ENCODE measurements around the gene CACNA2D1.

The CACNA2D1 gene

GRCh38 chr7:82202107-82202506 lies 241.5 kb downstream of the CACNA2D1 start:
- no peak for TF ChIP-seq CSRNP3 (CRISPR knock-in tag; IDR thresholded peaks at IDR 0.05)
- TF ChIP-seq TOX (CRISPR knock-in tag; IDR thresholded peaks at IDR 0.05; ENCODE audit: borderline replicate concordance): no peak
- no peak for TF ChIP-seq RARB (CRISPR knock-in tag; IDR thresholded peaks at IDR 0.05)
- TF ChIP-seq ZFP30 (CRISPR knock-in tag; IDR thresholded peaks at IDR 0.05): no peak
- no peak for TF ChIP-seq ISL1 (CRISPR knock-in tag; IDR thresholded peaks at IDR 0.05)
- TF ChIP-seq CSDC2 (CRISPR knock-in tag; IDR thresholded peaks at IDR 0.05): no peak
- TF ChIP-seq ESRRG (CRISPR knock-in tag; IDR thresholded peaks at IDR 0.05): no peak
- TF ChIP-seq GLIS3 (CRISPR knock-in tag; IDR thresholded peaks at IDR 0.05): no peak
- no peak for TF ChIP-seq ZNF8 (CRISPR knock-in tag; IDR thresholded peaks at IDR 0.05)
- no peak for TF ChIP-seq TSHZ2 (CRISPR knock-in tag; IDR thresholded peaks at IDR 0.05)
- TF ChIP-seq ZC3H10 (CRISPR knock-in tag; IDR thresholded peaks at IDR 0.05): no peak
- no peak for TF ChIP-seq BACH2 (CRISPR knock-in tag; IDR thresholded peaks at IDR 0.05; ENCODE audit: borderline replicate concordance)
- TF ChIP-seq OSR1 (CRISPR knock-in tag; IDR thresholded peaks at IDR 0.05): no peak
- TF ChIP-seq ZNF565 (CRISPR knock-in tag; conservative IDR thresholded peaks at IDR 0.05; ENCODE audit: low read depth): no peak
- TF ChIP-seq POU6F1 (CRISPR knock-in tag; IDR thresholded peaks at IDR 0.05; ENCODE audit: borderline replicate concordance, low read depth): no peak
- no peak for TF ChIP-seq ZNF70 (CRISPR knock-in tag; IDR thresholded peaks at IDR 0.05)
- TF ChIP-seq CREB5 (CRISPR knock-in tag; IDR thresholded peaks at IDR 0.05; ENCODE audit: low read depth): no peak
- no peak for TF ChIP-seq TCF4 (CRISPR knock-in tag; IDR thresholded peaks at IDR 0.05; ENCODE audit: borderline replicate concordance)
- no peak for TF ChIP-seq ARNTL (CRISPR knock-in tag; IDR thresholded peaks at IDR 0.05; ENCODE audit: borderline replicate concordance, low read depth)
- no peak for ATAC-seq

- TF ChIP-seq RARB (CRISPR knock-in tag; IDR thresholded peaks at IDR 0.05): no peak
- no peak for TF ChIP-seq ZFP30 (CRISPR knock-in tag; IDR thresholded peaks at IDR 0.05)
- TF ChIP-seq ZNF565 (CRISPR knock-in tag; conservative IDR thresholded peaks at IDR 0.05; ENCODE audit: low read depth): no peak
- TF ChIP-seq ZNF70 (CRISPR knock-in tag; IDR thresholded peaks at IDR 0.05): no peak
- no peak for TF ChIP-seq CSDC2 (CRISPR knock-in tag; IDR thresholded peaks at IDR 0.05)
- no peak for TF ChIP-seq ZC3H10 (CRISPR knock-in tag; IDR thresholded peaks at IDR 0.05)
- ATAC-seq: no peak
Observed at GRCh38 chr7:82200601-82201000, 243.0 kb downstream of the CACNA2D1 start.

- ATAC-seq: peak; percentile 56; the same call in 2 of the 3 replicates
- 0 out of 2 replicates have a peak, but pooled peaks have one; percentile 21 for TF ChIP-seq ISL1 (CRISPR knock-in tag; IDR thresholded peaks at IDR 0.05)
- no peak for TF ChIP-seq ARNTL (CRISPR knock-in tag; IDR thresholded peaks at IDR 0.05; ENCODE audit: borderline replicate concordance, low read depth)
Observed at GRCh38 chr7:82194016-82194643, 249.4 kb downstream of the CACNA2D1 start.

GRCh38 chr7:82188636-82189035 lies 254.9 kb downstream of the CACNA2D1 start:
- ATAC-seq: no peak
- TF ChIP-seq ZNF8 (CRISPR knock-in tag; IDR thresholded peaks at IDR 0.05) (peak; percentile 91), ZNF70 (CRISPR knock-in tag; IDR thresholded peaks at IDR 0.05) (peak; percentile 61; the same call in 1 of the 2 replicates), PATZ1 (CRISPR knock-in tag; IDR thresholded peaks at IDR 0.05; ENCODE audit: borderline replicate concordance) (no peak)

Measured in SK-N-SH treated with all-trans-retinoic acid at 6 μM for 48 hours (cell line).